ENCODE measurements around the gene ZNF205.
A peak's percentile ranks its signal among the peaks of the same experiment; 100 is the strongest.

Gene ZNF205

GRCh38 chr16:3122926-3123570 is 10.7 kb downstream of the ZNF205 start:
- Histone ChIP-seq H3K9me3 (ENCODE audit: control insufficient read depth, low read length) (no peaks in the 10 kb centered on the region), H3K27ac (ENCODE audit: low read depth, low read length, severe bottlenecking) (no peak overlapping the region), H3K36me3 (ENCODE audit: control insufficient read depth, insufficient read depth, low read length) (peaks cover 42% of the 10 kb centered on the region), H3K4me1 (ENCODE audit: control insufficient read depth, insufficient read depth, low read length, poor library complexity, severe bottlenecking) (peaks cover 3% of the 10 kb centered on the region), H3K4me3 (ENCODE audit: extremely low read depth, insufficient read depth, low read length, poor library complexity, severe bottlenecking) (no peak overlapping the region)
- 86 to 90% methylated on average over 6 to 7 of the region's 8 CpGs for WGBS, 2 experiments (ENCODE audit: insufficient coverage in 2 of 2)

DNA sequence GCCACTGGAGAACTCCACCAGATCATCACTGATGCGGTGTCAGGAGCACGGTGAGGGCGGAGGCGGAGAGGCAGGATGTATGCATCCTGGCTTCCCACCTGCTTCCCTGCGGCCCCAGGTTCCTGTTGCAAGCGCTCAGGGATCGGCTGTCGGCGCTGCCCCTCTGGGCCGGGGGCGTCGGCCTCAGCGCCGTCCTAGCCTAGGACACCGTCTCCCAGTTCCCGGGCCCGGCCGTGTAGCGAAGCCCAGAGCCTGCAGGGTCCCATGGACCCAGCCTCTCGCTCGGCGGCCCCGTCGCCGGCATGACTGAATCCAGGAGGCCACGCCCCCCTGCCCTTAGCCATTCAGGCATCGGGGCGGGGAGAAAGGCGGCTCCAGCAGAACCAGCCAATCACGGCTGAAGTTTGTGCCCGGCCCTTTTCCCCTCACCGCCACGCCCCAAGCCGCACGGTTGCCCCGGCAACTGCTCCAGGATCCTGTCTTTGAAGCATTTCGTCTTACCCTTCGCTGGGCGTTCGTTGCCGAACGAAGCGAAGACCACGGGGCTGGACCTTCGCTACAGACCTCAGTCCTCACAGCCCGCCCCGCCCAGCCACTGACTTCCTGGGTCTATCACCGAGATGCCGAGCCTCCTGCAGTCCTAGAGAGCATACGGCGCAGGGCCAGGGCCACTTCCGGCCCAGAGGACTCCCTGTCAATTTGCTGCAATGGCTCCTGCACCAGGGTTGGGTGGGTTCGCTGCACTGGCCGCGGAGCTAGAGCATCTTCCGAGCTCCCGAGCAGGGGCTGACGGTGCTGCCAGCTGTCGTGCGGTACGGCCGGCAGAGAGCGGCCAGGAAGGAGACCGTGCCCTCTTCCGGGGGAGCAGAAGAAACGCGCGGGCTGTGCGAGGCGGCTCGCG is 11.8 kb downstream of the ZNF205 start:
- WGBS, 2 experiments (ENCODE audit: insufficient coverage in 2 of 2), result 1% methylated on average over 67 to 72 of the region's 72 CpGs
- Histone ChIP-seq H3K36me3 (ENCODE audit: control insufficient read depth, insufficient read depth, low read length) (peaks cover 42% of the 10 kb centered on the region), H3K4me3 (ENCODE audit: extremely low read depth, insufficient read depth, low read length, poor library complexity, severe bottlenecking) (peak overlapping the region; percentile 58), H3K4me1 (ENCODE audit: control insufficient read depth, insufficient read depth, low read length, poor library complexity, severe bottlenecking) (peaks cover 3% of the 10 kb centered on the region), H3K27ac (ENCODE audit: low read depth, low read length, severe bottlenecking) (peak overlapping the region; percentile 74), H3K9me3 (ENCODE audit: control insufficient read depth, low read length) (no peaks in the 10 kb centered on the region)

DNA sequence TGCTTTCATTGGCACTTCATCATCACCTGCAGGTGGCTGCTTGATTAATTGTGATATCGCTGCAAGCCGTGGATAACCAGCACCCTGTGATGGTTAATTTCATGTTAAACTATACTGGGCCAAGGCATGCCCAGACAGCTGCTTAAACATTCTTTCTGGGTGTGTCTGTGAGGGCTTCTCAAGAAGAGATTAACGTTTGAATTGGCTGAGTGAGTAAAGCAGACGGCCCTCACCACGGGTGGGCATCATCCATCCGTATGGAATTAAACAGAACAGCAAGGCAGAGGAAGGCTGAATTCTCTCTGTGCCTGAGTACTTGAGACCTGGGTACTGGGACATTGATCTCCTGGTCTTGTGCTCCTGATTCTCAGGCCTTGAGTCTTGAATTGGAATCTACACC is 15.4 kb downstream of the ZNF205 start:
- Histone ChIP-seq H3K4me1 (ENCODE audit: control insufficient read depth, insufficient read depth, low read length, poor library complexity, severe bottlenecking) (peaks cover 7% of the 10 kb centered on the region), H3K36me3 (ENCODE audit: control insufficient read depth, insufficient read depth, low read length) (peaks cover 49% of the 10 kb centered on the region), H3K4me3 (ENCODE audit: extremely low read depth, insufficient read depth, low read length, poor library complexity, severe bottlenecking) (no peak overlapping the region), H3K9me3 (ENCODE audit: control insufficient read depth, low read length) (no peaks in the 10 kb centered on the region), H3K27ac (ENCODE audit: low read depth, low read length, severe bottlenecking) (no peak overlapping the region)
- 80 to 94% methylated on average over 5 to 6 of the region's 6 CpGs for WGBS, 2 experiments (ENCODE audit: insufficient coverage in 2 of 2)

- H3K9me3 ChIP-seq (ENCODE audit: control insufficient read depth, low read length), result no peaks in the 10 kb centered on the region
- H3K4me3 ChIP-seq (ENCODE audit: extremely low read depth, insufficient read depth, low read length, poor library complexity, severe bottlenecking), result no peak overlapping the region
- 57 to 65% methylated on average over 26 to 28 of the region's 28 CpGs for WGBS, 2 experiments (ENCODE audit: insufficient coverage in 2 of 2)
- peaks cover 7% of the 10 kb centered on the region for H3K4me1 ChIP-seq (ENCODE audit: control insufficient read depth, insufficient read depth, low read length, poor library complexity, severe bottlenecking)
- H3K36me3 ChIP-seq (ENCODE audit: control insufficient read depth, insufficient read depth, low read length), result peaks cover 54% of the 10 kb centered on the region
- H3K27ac ChIP-seq (ENCODE audit: low read depth, low read length, severe bottlenecking), result peak overlapping the region; percentile 49
These were observed 17.0 kb downstream of the ZNF205 start for GRCh38 chr16:3129137-3130131.

GRCh38 chr16:3131755-3132377 is 19.5 kb downstream of the ZNF205 start:
- WGBS, 2 experiments (ENCODE audit: insufficient coverage in 2 of 2), result 83 to 85% methylated on average over 11 to 12 of the region's 12 CpGs

DNA sequence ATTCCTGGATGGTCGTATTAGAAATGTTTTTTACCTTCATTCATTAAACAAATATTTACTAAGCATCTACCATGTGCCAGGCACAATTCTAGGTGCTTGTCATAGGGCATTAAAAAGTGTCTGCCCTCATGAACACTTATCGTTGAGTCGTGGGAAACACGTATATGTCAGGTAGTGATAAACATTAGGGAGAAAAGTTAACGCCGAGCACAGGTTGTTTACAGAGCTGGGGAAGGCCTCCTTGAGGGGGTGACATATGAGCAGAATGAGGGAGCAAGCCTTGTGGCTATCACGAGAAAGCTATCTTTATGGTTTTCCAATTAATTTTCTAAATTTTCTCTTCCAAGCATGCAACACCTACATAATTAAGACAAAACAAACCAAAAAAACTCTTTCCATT is 21.5 kb downstream of the ZNF205 start:
- peaks cover 54% of the 10 kb centered on the region for H3K36me3 ChIP-seq (ENCODE audit: control insufficient read depth, insufficient read depth, low read length)
- H3K9me3 ChIP-seq (ENCODE audit: control insufficient read depth, low read length), result no peaks in the 10 kb centered on the region
- peak overlapping the region; percentile 100 for H3K4me3 ChIP-seq (ENCODE audit: extremely low read depth, insufficient read depth, low read length, poor library complexity, severe bottlenecking)
- WGBS, 2 experiments (ENCODE audit: insufficient coverage in 2 of 2), result 21 to 33% methylated on average over 5 of the region's 7 CpGs
- H3K4me1 ChIP-seq (ENCODE audit: control insufficient read depth, insufficient read depth, low read length, poor library complexity, severe bottlenecking), result peaks cover 15% of the 10 kb centered on the region
- H3K27ac ChIP-seq (ENCODE audit: low read depth, low read length, severe bottlenecking), result no peak overlapping the region

More at GRCh38 chr16:3131755-3132377, 19.5 kb downstream of the ZNF205 start:
- Histone ChIP-seq H3K4me3 (ENCODE audit: extremely low read depth, insufficient read depth, low read length, poor library complexity, severe bottlenecking) (no peak overlapping the region), H3K9me3 (ENCODE audit: control insufficient read depth, low read length) (no peaks in the 10 kb centered on the region), H3K27ac (ENCODE audit: low read depth, low read length, severe bottlenecking) (no peak overlapping the region), H3K36me3 (ENCODE audit: control insufficient read depth, insufficient read depth, low read length) (peaks cover 54% of the 10 kb centered on the region), H3K4me1 (ENCODE audit: control insufficient read depth, insufficient read depth, low read length, poor library complexity, severe bottlenecking) (peaks cover 14% of the 10 kb centered on the region)

DNA sequence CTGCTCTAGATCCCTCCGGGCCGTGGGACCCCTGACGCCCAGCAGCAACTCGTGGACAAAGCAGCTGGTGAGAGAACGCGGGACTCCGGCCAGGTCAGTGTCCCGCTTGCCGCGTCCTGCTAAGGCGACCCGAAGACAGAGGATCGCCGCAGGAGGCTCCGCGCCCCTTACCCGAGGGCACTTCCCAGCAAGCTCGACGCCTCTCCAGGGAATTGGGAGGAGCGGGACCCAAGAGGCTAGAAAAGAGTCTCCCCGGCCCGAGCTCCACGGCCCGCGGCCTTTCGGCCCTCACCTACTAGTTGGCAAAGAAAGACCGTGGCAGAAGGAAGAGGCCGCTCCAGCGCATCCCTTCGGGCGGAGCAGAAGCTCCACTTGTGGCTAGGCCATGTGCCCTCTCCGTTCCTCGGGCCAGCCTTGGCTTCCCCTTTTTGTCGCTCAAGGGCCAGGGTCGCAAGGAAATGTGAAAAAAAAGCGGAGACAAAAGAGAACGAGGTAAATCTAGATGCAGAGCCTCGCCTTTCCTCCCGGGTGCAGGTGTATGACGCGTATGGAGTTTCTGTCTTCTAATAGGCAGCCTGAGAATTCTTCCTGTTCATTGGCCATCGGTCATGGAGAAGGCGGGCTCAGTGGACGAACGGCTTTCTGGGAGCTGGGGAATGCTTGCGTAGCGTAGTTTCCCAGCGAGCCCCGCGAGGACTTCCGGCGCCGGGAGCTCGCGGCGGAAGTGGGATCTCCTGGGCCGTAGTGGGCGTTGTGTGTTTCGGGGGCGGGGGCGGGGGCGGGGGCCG is 22.1 kb downstream of the ZNF205 start, which contains the start of gene ZNF213:
ZNF213 (plus strand) TSS at position 692 of the 788 bp plus-strand sequence. CDS start 2,252 bp downstream, outside the sequence.
- H3K27ac ChIP-seq (ENCODE audit: low read depth, low read length, severe bottlenecking), result peak within 1 kb of the TSS; percentile 89
- H3K4me1 ChIP-seq (ENCODE audit: control insufficient read depth, insufficient read depth, low read length, poor library complexity, severe bottlenecking), result peaks cover 21% of the 10 kb centered on the region
- H3K36me3 ChIP-seq (ENCODE audit: control insufficient read depth, insufficient read depth, low read length), result peaks cover 49% of the 10 kb centered on the region
- WGBS, 2 experiments (ENCODE audit: insufficient coverage in 2 of 2), result 0% methylated on average over 41 to 45 of the region's 63 CpGs
- H3K4me3 ChIP-seq (ENCODE audit: extremely low read depth, insufficient read depth, low read length, poor library complexity, severe bottlenecking), result peak within 1 kb of the TSS; percentile 100
- H3K9me3 ChIP-seq (ENCODE audit: control insufficient read depth, low read length), result no peaks in the 10 kb centered on the region

GRCh38 chr16:3135126-3135715 is 22.8 kb downstream of the ZNF205 start:
- Histone ChIP-seq H3K4me1 (ENCODE audit: control insufficient read depth, insufficient read depth, low read length, poor library complexity, severe bottlenecking) (peaks cover 23% of the 10 kb centered on the region), H3K27ac (ENCODE audit: low read depth, low read length, severe bottlenecking) (peak overlapping the region; percentile 67), H3K9me3 (ENCODE audit: control insufficient read depth, low read length) (no peaks in the 10 kb centered on the region), H3K36me3 (ENCODE audit: control insufficient read depth, insufficient read depth, low read length) (peaks cover 52% of the 10 kb centered on the region), H3K4me3 (ENCODE audit: extremely low read depth, insufficient read depth, low read length, poor library complexity, severe bottlenecking) (peak overlapping the region; percentile 88)
- WGBS, 2 experiments (ENCODE audit: insufficient coverage in 2 of 2), result 0 to 1% methylated on average over 36 to 39 of the region's 43 CpGs

DNA sequence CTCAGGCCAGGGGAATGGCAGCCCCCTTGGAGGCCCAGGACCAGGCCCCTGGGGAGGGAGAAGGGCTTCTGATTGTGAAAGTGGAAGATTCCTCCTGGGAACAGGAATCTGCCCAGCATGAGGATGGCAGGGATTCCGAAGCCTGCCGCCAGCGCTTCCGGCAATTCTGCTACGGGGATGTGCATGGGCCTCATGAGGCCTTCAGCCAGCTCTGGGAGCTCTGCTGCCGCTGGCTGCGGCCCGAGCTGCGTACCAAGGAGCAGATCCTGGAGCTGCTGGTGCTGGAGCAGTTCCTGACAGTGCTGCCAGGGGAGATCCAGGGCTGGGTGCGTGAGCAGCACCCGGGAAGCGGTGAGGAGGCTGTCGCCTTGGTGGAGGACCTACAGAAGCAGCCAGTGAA is 24.9 kb downstream of the ZNF205 start:
- Histone ChIP-seq H3K36me3 (ENCODE audit: control insufficient read depth, insufficient read depth, low read length) (peaks cover 50% of the 10 kb centered on the region), H3K4me3 (ENCODE audit: extremely low read depth, insufficient read depth, low read length, poor library complexity, severe bottlenecking) (no peak overlapping the region), H3K9me3 (ENCODE audit: control insufficient read depth, low read length) (no peaks in the 10 kb centered on the region), H3K27ac (ENCODE audit: low read depth, low read length, severe bottlenecking) (no peak overlapping the region), H3K4me1 (ENCODE audit: control insufficient read depth, insufficient read depth, low read length, poor library complexity, severe bottlenecking) (peaks cover 23% of the 10 kb centered on the region)
- WGBS, 2 experiments (ENCODE audit: insufficient coverage in 2 of 2), result 98 to 99% methylated on average over 13 of the region's 13 CpGs
